Stimulated activated CD8-positive, alpha-beta memory T cell treated with anti-CD3 and anti-CD28 coated beads, Interleukin-15, amount 100 ng/mL, for 1 hour (primary cell): Measurements from ENCODE around the gene PAM.
"Not testable (repeated sequence)": the region's sequence is repeated elsewhere in the genome, so short reads cannot be mapped to it uniquely, and the experiment has no call there.

ENCODE experiments used
- DNase-seq: peaks from one replicate; pipeline ENCODE4 v3.0.0-alpha.2; 2020; ENCODE audit warnings: low read depth

The PAM gene

DNA sequence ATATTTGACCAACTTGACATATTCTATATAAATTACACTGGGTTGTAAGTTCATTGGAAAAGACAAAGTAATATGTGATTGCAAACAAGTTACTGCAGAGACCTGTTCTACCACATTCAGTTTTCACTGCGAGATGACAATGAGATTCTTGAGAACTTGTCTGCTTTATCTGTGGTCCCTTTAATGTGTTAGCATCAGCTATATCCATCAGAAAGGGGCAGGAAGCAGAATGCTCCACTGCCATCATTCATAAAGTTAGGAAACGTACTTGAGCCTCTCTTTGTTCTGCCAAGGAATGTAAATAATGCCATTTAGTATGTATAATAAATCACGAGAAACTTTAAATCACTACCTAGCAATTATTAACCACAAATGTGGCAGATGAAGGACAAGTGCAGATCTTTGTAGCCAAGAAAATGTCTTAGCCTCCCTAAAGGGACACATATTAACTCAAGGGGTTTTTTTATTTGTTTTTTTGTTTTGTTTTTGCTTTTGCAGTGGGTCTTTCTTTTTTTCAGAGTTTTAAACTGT is 305.4 kb downstream of the PAM start:
- no peak for DNase-seq

DNA sequence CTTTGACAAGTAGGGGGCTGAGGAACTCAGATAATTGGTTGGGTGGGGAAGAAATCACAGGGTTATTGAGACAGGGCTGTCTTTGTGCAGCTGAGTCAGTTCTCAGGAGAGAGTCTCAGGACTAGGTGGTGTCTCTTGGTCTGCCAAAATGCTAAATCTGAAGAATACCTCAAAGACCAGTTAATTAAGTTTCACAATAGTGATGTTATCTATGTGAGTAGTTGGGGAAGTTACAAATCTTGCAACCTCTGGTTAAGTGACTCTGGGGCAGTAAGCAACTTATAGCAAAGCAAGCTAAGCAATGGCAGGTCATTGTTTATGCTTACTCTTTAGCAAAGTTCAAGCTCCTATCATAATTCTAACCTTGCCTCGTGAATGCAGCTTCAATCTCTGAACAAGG is 311.2 kb downstream of the PAM start:
- no peak for DNase-seq

DNA sequence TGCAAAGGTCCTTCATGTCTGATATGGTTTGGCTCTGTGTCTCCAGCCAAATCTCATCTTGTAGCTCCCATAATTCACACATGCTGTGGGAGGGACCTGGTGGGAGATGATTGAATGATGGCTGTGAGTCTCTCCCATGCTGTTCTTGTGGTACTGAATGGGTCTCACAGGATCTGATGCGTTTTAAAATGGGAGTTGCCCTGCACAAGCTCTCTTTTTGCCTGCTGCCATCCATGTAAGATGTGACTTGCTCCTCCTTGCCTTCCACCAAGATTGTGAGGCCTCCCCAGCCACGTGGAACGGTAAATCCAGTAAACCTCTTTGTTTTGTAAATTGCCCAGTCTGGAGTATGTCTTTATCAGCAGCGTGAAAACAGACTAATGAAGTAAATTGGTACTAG is 318.4 kb downstream of the PAM start:
- DNase-seq = not testable (repeated sequence)

DNA sequence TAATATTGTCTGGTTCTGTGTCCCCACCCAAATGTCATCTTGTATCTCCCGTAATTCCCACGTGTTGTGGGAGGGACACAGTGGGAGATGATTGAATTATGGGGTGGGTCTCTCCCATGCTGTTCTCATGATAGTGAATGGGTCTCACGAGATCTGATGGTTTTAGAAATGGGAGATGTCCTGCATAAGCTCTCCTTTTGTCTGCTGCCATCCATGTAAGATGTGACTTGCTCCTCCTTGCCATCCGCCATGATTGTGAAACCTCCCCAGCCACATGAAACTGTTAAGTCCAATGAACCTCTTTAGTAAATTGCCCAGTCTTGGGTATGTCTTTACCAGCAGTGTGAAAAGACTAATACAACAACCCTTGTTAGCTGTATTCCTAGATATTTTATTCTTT is 320.3 kb downstream of the PAM start:
- no peak for DNase-seq
